Natural killer cell treated with Interleukin-12 subunit alpha and Interleukin-12 subunit beta and Interleukin-15 and Interleukin-18, amount 100 ng/mL, for 72 hours (primary cell): ENCODE measurements around the gene ARPC2. TPM values are rescaled to one million over a fixed set of nuclear protein-coding genes. Genes with fewer than 3 reads are reported as not detected.

Experiments
- ATAC-seq, 2 donors: fragments of 150-1000 bp; cut with Tn5 transposase in 1 of 2; sonication (Bioruptor Pico), chemical (Tn5 transposase) in 1 of 2; 2 replicates each; pipeline ENCODE4 v1.10.0; 2021
- DNase-seq: peaks from one replicate; pipeline ENCODE4 v3.0.0; 2022; ENCODE audit warnings: low spot score
- H3K27ac Mint-ChIP-seq, 2 donors: 1 replicate in 1 of 2; 2 replicates in 1 of 2; pipeline ENCODE4 v1.8.0; 2022; ENCODE audit warnings: mixed read lengths in 2 of 2, mild to moderate bottlenecking in 1 of 2, moderate library complexity in 1 of 2
- H3K27me3 Mint-ChIP-seq, 2 donors: 1 replicate in 1 of 2; 2 replicates in 1 of 2; pipeline ENCODE4 v1.8.0; 2022; ENCODE audit warnings: mixed read lengths in 2 of 2
- H3K36me3 Mint-ChIP-seq: one replicate; pipeline ENCODE4 v1.8.0; 2022; ENCODE audit warnings: mixed read lengths
- H3K4me1 Mint-ChIP-seq, 2 donors: 1 replicate in 1 of 2; 2 replicates in 1 of 2; pipeline ENCODE4 v1.8.0; 2022; ENCODE audit warnings: low read depth in 2 of 2, mixed read lengths in 2 of 2, mild to moderate bottlenecking in 1 of 2
- H3K4me3 Mint-ChIP-seq: one replicate; pipeline ENCODE4 v1.8.0; 2022; ENCODE audit warnings: mixed read lengths
- H3K9me3 Mint-ChIP-seq: 2 replicates; pipeline ENCODE4 v1.8.0; 2022; ENCODE audit warnings: mixed read lengths
- total RNA-seq, 2 donors: library from RNA; stranded (reverse); gene quantifications; one replicate each; pipeline ENCODE4 v1.2.3, GENCODE V29; 2022

The ARPC2 gene
- total RNA-seq, 2 donors from 2014 or later: 509 to 675 TPM

DNA sequence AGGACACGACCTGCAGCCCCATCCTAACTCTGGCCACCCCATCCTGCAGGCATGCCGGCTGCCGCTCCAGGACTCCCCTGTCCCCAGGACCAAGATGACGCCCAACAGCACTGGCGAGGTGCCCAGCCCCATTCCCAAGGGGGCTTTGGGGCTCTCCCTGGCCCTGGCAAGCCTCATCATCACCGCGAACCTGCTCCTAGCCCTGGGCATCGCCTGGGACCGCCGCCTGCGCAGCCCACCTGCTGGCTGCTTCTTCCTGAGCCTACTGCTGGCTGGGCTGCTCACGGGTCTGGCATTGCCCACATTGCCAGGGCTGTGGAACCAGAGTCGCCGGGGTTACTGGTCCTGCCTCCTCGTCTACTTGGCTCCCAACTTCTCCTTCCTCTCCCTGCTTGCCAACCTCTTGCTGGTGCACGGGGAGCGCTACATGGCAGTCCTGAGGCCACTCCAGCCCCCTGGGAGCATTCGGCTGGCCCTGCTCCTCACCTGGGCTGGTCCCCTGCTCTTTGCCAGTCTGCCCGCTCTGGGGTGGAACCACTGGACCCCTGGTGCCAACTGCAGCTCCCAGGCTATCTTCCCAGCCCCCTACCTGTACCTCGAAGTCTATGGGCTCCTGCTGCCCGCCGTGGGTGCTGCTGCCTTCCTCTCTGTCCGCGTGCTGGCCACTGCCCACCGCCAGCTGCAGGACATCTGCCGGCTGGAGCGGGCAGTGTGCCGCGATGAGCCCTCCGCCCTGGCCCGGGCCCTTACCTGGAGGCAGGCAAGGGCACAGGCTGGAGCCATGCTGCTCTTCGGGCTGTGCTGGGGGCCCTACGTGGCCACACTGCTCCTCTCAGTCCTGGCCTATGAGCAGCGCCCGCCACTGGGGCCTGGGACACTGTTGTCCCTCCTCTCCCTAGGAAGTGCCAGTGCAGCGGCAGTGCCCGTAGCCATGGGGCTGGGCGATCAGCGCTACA, 45.9 kb downstream of the ARPC2 start:
- no peaks in the 10 kb centered on the region for H3K9me3 Mint-ChIP-seq
- ATAC-seq (peak in 1 of 2 donors; percentile 2), DNase-seq (no peak)
- no peak overlapping the region for H3K4me3 Mint-ChIP-seq
- H3K4me1 Mint-ChIP-seq: peaks cover 14 to 32% of the 10 kb centered on the region in 2 donors
- H3K27ac Mint-ChIP-seq: peak overlapping the region in 1 of 2 donors; percentile 69
- H3K27me3 Mint-ChIP-seq: no peaks in the 10 kb centered on the region
- no peaks in the 10 kb centered on the region for H3K36me3 Mint-ChIP-seq

GRCh38 chr2:218263817-218264641, 47.0 kb downstream of the ARPC2 start:
- ATAC-seq: peak; percentile 62 to 75
- peak overlapping the region in 1 of 2 donors; percentile 69 for H3K27ac Mint-ChIP-seq
- no peaks in the 10 kb centered on the region for H3K36me3 Mint-ChIP-seq
- H3K4me1 Mint-ChIP-seq: peaks cover 15 to 28% of the 10 kb centered on the region in 2 donors
- no peaks in the 10 kb centered on the region for H3K9me3 Mint-ChIP-seq
- no peaks in the 10 kb centered on the region for H3K27me3 Mint-ChIP-seq
- H3K4me3 Mint-ChIP-seq: no peak overlapping the region
- DNase-seq: no peak

DNA sequence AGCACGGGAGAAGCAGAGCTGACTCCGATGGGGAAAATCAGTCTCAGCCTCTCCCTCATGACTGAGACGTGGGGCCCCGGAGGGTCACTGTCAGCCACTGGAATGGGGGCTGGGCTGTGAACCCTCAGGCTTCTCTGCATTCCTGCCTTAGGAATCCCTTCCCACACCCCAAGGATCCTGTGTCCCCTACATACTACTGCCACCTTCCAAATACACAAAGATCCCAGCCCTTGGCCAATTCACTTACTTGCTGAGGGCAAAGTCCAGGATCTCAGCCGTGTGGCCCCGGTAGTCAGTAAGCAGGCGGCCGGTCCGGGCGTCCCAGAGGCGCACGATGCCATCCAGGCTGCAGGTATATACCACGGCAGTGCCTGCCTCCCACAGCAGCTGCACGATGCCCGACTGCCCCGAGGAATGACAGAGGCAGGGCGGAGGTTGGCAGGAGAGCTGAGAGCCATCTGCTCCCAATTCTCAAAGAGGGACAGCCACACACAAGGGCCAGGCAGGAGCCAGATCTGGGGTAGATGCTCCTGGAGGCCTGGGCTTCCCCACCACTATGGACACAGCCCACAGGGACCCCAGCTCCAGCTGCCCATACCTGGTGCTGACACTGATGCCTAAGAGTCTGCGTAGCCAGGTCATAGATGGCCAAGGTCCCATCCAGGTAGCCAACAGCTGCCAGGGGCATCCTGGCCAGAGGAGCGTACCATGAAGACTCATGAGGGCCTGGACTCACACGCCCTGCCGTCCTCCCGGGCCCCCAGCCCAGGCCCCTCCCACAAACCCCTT, 48.0 kb downstream of the ARPC2 start:
- peak overlapping the region in 1 of 2 donors; percentile 69 for H3K27ac Mint-ChIP-seq
- DNase-seq: no peak
- no peaks in the 10 kb centered on the region for H3K27me3 Mint-ChIP-seq
- no peaks in the 10 kb centered on the region for H3K9me3 Mint-ChIP-seq
- H3K4me1 Mint-ChIP-seq: peaks cover 17 to 25% of the 10 kb centered on the region in 2 donors
- no peak for ATAC-seq
- no peaks in the 10 kb centered on the region for H3K36me3 Mint-ChIP-seq
- no peak overlapping the region for H3K4me3 Mint-ChIP-seq

- ATAC-seq (no peak), DNase-seq (no peak)
- peaks cover 24 to 25% of the 10 kb centered on the region in 2 donors for H3K4me1 Mint-ChIP-seq
- peak overlapping the region in 1 of 2 donors; percentile 69 for H3K27ac Mint-ChIP-seq
- H3K4me3 Mint-ChIP-seq: no peak overlapping the region
- no peaks in the 10 kb centered on the region for H3K27me3 Mint-ChIP-seq
- H3K36me3 Mint-ChIP-seq: no peaks in the 10 kb centered on the region
- no peaks in the 10 kb centered on the region for H3K9me3 Mint-ChIP-seq
Observed at GRCh38 chr2:218265626-218266025, 48.6 kb downstream of the ARPC2 start.

DNA sequence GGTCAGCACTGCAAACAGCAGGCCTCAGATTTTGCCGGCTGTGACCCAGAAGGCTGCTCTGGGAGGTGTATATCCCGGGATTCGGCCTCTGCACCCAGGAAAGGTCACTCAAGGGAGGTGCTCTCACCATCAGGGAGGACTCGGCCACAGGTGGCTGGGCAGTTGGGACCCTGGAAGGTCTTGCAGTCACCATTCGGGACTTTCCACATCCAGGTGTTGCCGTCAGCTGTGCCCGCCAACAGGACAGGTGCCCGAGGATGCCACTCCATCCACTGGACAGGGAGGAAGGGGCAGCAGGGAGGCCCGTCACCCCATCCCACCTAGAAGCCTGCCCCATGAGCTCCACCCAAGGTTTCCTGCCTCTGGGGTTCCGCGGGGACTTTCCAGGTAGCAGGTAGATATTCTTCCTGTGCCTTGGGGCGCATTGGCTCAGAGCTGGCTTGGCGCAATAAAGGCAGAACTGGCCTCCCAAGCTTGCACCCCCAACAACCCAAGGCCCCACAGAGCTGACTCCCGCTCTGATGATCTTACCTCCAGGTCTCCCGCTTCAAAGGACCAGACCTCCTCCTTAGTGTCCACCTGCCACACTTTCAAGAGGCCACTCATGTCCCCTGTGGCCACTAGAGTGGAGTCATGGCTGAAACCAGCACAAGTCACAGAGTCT, 49.5 kb downstream of the ARPC2 start:
- no peak for ATAC-seq

DNA sequence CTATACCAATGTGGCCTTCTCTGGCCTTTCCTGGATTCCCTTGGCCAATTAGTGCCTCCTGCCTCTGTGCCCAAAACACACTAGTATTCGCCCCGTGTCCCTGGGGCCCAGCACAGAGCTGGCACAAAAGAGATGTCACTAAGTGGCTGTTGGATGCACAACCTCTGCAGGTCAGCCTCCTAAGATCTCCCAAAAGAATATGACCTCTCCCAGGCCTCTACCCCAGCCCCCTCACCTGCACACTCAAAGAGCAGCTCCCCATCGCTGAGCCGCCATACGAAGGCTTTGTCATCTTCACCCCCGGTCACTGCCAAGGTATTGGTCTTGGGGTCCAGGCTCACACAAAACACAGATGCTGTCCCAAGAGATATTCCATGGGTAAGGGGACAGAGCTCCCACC, 50.3 kb downstream of the ARPC2 start:
- H3K27me3 Mint-ChIP-seq: no peaks in the 10 kb centered on the region
- H3K36me3 Mint-ChIP-seq: no peaks in the 10 kb centered on the region
- DNase-seq: no peak
- H3K9me3 Mint-ChIP-seq: no peaks in the 10 kb centered on the region
- peak overlapping the region; percentile 51 for H3K4me3 Mint-ChIP-seq
- H3K4me1 Mint-ChIP-seq: peaks cover 37 to 40% of the 10 kb centered on the region in 2 donors
- peak overlapping the region in 1 of 2 donors; percentile 38 for H3K27ac Mint-ChIP-seq
- no peak for ATAC-seq

More for the DNA sequence above, 49.5 kb downstream of the ARPC2 start:
- Mint-ChIP-seq H3K36me3 (no peaks in the 10 kb centered on the region), H3K4me1 (peaks cover 29 to 32% of the 10 kb centered on the region in 2 donors), H3K4me3 (no peak overlapping the region), H3K27ac (peak overlapping the region in 1 of 2 donors; percentile 69), H3K9me3 (no peaks in the 10 kb centered on the region), H3K27me3 (no peaks in the 10 kb centered on the region)
- no peak for DNase-seq

GRCh38 chr2:218269900-218270720, 53.1 kb downstream of the ARPC2 start, which contains the start of the genes AAMP and PNKD:
Gene AAMP, minus strand, starts transcription at chr2:218270137. Its CDS starts 51 bp downstream, at chr2:218270086.
Gene PNKD, plus strand, starts transcription at chr2:218270519. Its CDS starts 17 bp downstream, at chr2:218270536.
- DNase-seq (peak; percentile 100), ATAC-seq (peak; percentile 96 to 97)
- Mint-ChIP-seq H3K4me3 (peak within 1 kb of the TSS; percentile 90), H3K36me3 (no peaks in the 10 kb centered on the region), H3K27ac (peak within 1 kb of the TSS; percentile 87), H3K27me3 (no peaks in the 10 kb centered on the region), H3K9me3 (no peaks in the 10 kb centered on the region), H3K4me1 (peaks cover 31 to 41% of the 10 kb centered on the region in 2 donors)

- H3K4me3 Mint-ChIP-seq: peak overlapping the region; percentile 90
- no peaks in the 10 kb centered on the region for H3K9me3 Mint-ChIP-seq
- no peak for DNase-seq
- no peaks in the 10 kb centered on the region for H3K36me3 Mint-ChIP-seq
- no peaks in the 10 kb centered on the region for H3K27me3 Mint-ChIP-seq
- H3K4me1 Mint-ChIP-seq: peaks cover 31 to 40% of the 10 kb centered on the region in 2 donors
- H3K27ac Mint-ChIP-seq: peak overlapping the region; percentile 87
- no peak for ATAC-seq
Observed at GRCh38 chr2:218270721-218271486, 53.9 kb downstream of the ARPC2 start.

DNA sequence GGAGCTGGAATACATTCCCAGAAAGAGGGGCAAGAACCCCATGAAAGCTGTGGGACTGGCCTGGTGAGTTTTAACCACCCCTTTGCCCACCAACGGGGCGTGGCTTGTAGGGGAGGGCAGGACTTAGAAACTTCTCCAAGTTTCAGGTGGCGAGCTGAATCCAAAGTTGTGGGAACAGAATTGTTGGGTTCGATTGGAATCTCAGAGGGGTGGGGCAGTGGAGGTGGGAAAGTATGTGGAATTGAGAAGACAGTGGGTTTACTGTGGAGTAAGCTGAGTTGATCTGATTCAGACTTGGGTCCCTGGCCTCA, 54.5 kb downstream of the ARPC2 start:
- ATAC-seq (no peak), DNase-seq (no peak)
- H3K27me3 Mint-ChIP-seq: no peaks in the 10 kb centered on the region
- H3K36me3 Mint-ChIP-seq: no peaks in the 10 kb centered on the region
- H3K27ac Mint-ChIP-seq: peak overlapping the region; percentile 87
- H3K4me1 Mint-ChIP-seq: peaks cover 31 to 38% of the 10 kb centered on the region in 2 donors
- H3K4me3 Mint-ChIP-seq: peak overlapping the region; percentile 90
- H3K9me3 Mint-ChIP-seq: no peaks in the 10 kb centered on the region

- no peak for ATAC-seq
- peak overlapping the region; percentile 90 for H3K4me3 Mint-ChIP-seq
- peaks cover 3% of the 10 kb centered on the region for H3K36me3 Mint-ChIP-seq
- DNase-seq: no peak
- H3K4me1 Mint-ChIP-seq: peaks cover 31 to 38% of the 10 kb centered on the region in 2 donors
- H3K27me3 Mint-ChIP-seq: no peaks in the 10 kb centered on the region
- H3K27ac Mint-ChIP-seq: peak overlapping the region; percentile 87
- no peaks in the 10 kb centered on the region for H3K9me3 Mint-ChIP-seq
Observed at GRCh38 chr2:218271865-218272530, 55.0 kb downstream of the ARPC2 start.

DNA sequence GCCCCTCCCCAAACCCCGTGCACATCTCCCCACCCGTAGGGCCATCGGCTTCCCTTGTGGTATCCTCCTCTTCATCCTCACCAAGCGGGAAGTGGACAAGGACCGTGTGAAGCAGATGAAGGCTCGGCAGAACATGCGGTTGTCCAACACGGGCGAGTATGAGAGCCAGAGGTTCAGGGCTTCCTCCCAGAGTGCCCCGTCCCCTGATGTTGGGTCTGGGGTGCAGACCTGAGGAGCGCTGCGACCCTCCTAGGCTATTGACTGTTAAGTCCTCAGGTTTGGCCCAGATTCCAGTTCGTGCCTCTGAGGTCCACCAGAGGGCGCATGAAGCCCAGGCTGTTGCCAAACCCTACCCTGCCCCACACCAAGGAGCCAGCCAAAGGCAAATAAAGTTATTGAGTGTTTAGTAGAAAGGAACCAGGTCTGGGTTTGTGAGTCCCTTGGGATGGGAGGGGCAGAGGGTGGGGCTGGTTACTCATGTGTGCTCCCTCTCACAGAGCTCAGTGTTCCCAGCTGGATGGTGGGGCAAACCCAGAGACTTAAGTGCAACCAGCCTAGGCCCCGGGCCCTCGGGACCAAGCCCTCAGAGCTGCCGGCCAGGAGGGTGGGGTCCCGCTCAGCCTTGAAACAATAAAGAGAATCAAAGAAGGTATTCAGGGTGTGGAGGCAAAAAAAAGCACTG, 55.7 kb downstream of the ARPC2 start:
- Mint-ChIP-seq H3K27me3 (no peaks in the 10 kb centered on the region), H3K4me1 (peaks cover 31% of the 10 kb centered on the region in 2 donors), H3K4me3 (no peak overlapping the region), H3K27ac (peak overlapping the region in 1 of 2 donors; percentile 87), H3K9me3 (no peaks in the 10 kb centered on the region), H3K36me3 (peaks cover 9% of the 10 kb centered on the region)
- DNase-seq (peak; percentile 83), ATAC-seq (no peak)
